Naive B cell (primary cell): ENCODE data around the gene CAMK1. TPM values are rescaled to one million over a fixed set of nuclear protein-coding genes. Genes with fewer than 3 reads are reported as not detected.

Experiments
- ATAC-seq, 2 donors: fragments of 150-1000 bp; cut with Tn5 transposase; 2 replicates each; pipeline ENCODE4 v1.10.0; 2021; ENCODE audit warnings: low read depth in 2 of 2, mild to moderate bottlenecking in 2 of 2, moderate library complexity in 2 of 2
- DNase-seq: peaks from one replicate; pipeline ENCODE4 v3.0.0; 2022
- H3K27ac Mint-ChIP-seq, 6 donors: one replicate each; pipeline ENCODE4 v1.8.0; 2020 to 2022; ENCODE audit warnings: mild to moderate bottlenecking in 6 of 6, mixed read lengths in 6 of 6, moderate library complexity in 5 of 6, inconsistent platforms in 2 of 6
- H3K27me3 Mint-ChIP-seq, 3 donors: one replicate each; pipeline ENCODE4 v1.8.0; 2021 to 2022; ENCODE audit warnings: mixed read lengths in 3 of 3, mild to moderate bottlenecking in 1 of 3
- H3K36me3 Mint-ChIP-seq, 2 donors: one replicate each; pipeline ENCODE4 v1.8.0; 2020 to 2022; ENCODE audit warnings: mixed read lengths in 2 of 2, inconsistent platforms in 1 of 2, mild to moderate bottlenecking in 1 of 2
- H3K4me1 Mint-ChIP-seq, 3 donors: one replicate each; pipeline ENCODE4 v1.8.0; 2020 to 2022; ENCODE audit warnings: mixed read lengths in 3 of 3, inconsistent platforms in 1 of 3, mild to moderate bottlenecking in 1 of 3, moderate library complexity in 1 of 3
- H3K4me3 Mint-ChIP-seq, 8 donors: one replicate each; pipeline ENCODE4 v1.8.0; 2020 to 2022; ENCODE audit warnings: mild to moderate bottlenecking in 8 of 8, mixed read lengths in 8 of 8, moderate library complexity in 8 of 8, inconsistent platforms in 2 of 8
- H3K9me3 Mint-ChIP-seq, 7 donors: one replicate each; pipeline ENCODE4 v1.8.0; 2020 to 2022; ENCODE audit warnings: mixed read lengths in 7 of 7, mild to moderate bottlenecking in 5 of 7, inconsistent platforms in 2 of 7, moderate library complexity in 1 of 7
- polyA plus RNA-seq, 6 donors: library from polyadenylated mRNA; unstranded; fragments of 300-500 nt; fragmentation: Illumina TruSeq; gene quantifications; one replicate each; pipeline ENCODE4 v1.2.3, GENCODE V29; 2021; ENCODE audit warnings: low read depth in 6 of 6

The CAMK1 gene
- polyA plus RNA-seq, 6 donors from 2014 or later = 0.26 to 2.3 (median 1.2) TPM; not detected in 1

DNA sequence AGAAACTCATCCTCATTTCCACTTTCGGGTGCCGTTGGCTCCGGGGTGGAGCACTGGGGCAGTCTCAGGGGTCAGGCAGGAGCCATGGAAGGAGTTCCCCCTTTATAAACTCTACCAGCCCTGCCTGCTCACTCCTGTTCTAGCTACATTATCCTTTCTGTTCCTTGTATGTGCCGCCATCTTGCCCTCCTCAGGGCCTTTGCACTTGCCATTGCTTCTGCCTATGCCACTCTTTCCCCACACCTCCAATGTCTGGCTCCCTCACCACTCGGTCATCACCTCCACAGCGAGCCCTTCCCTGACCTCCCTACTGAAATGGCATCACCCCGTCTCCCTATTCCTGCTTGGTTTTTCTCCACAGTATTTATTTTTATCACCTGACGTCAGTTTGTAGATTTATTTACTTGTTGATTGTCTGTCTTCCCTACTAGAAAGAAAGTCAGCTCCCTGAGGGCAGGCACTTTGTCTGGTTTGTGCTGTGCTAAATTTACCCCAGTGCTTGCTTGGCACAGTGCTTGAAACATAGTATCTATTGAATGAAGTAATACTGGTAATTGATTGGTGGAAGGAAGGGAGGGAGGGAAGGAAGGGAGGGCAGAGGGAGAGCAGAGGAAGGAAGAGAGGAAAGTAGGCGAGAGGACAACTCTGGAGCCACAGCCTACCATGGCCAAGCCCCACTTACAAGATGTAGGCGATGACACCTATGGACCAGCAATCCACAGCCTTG lies 8.8 kb downstream of the CAMK1 start:
- Mint-ChIP-seq H3K27me3 (no peaks in the 10 kb centered on the region), H3K27ac (peak overlapping the region in 2 of 6 donors; percentile 16 to 19), H3K4me3 (peak overlapping the region in 1 of 8 donors; percentile 22), H3K4me1 (peaks cover 0 to 17% (median 11%) of the 10 kb centered on the region in 3 donors), H3K36me3 (peaks cover 17 to 25% of the 10 kb centered on the region in 2 donors), H3K9me3 (no peaks in the 10 kb centered on the region)
- DNase-seq (no peak), ATAC-seq (no peak)

DNA sequence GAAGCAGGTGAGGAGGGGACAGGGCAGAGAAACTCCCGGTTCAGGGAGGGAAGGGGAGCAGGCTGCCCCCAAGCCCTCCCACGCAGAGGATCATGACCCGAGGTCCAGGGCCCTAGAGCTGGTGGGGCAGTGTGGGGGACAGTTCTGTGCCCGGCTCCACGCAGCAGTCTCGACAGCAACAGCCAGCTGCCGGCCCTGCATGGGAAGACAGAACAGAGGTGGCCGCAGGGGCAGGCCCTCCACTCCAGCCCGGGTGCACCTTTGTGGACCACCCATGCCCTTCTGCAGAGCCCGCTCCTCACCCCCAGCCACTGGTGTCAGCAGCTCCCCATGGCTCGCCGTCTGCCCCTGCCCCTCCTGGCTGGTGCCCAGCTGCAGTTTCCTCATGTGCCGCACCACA lies 12.3 kb downstream of the CAMK1 start:
- H3K4me1 Mint-ChIP-seq = peaks cover 22 to 26% (median 24%) of the 10 kb centered on the region in 3 donors
- no peaks in the 10 kb centered on the region for H3K27me3 Mint-ChIP-seq
- DNase-seq = no peak
- peak overlapping the region in 1 of 6 donors; percentile 65 for H3K27ac Mint-ChIP-seq
- H3K4me3 Mint-ChIP-seq = no peak overlapping the region
- ATAC-seq = no peak
- no peaks in the 10 kb centered on the region for H3K9me3 Mint-ChIP-seq
- peaks cover 17 to 40% of the 10 kb centered on the region in 2 donors for H3K36me3 Mint-ChIP-seq

GRCh38 chr3:9754678-9755077 lies 15.1 kb downstream of the CAMK1 start:
- Mint-ChIP-seq H3K9me3 (no peaks in the 10 kb centered on the region), H3K4me1 (peaks cover 42 to 51% (median 44%) of the 10 kb centered on the region in 3 donors), H3K36me3 (peaks cover 7 to 26% of the 10 kb centered on the region in 2 donors), H3K4me3 (no peak overlapping the region), H3K27ac (peak overlapping the region in 2 of 6 donors; percentile 74 to 96), H3K27me3 (no peaks in the 10 kb centered on the region)
- ATAC-seq (no peak), DNase-seq (no peak)

- Mint-ChIP-seq H3K27me3 (no peaks in the 10 kb centered on the region), H3K4me3 (peak overlapping the region; percentile 83 to 100 (median 96)), H3K36me3 (peaks cover 3 to 15% of the 10 kb centered on the region in 2 donors), H3K27ac (peak overlapping the region; percentile 83 to 99 (median 97)), H3K9me3 (no peaks in the 10 kb centered on the region), H3K4me1 (peaks cover 41 to 62% (median 44%) of the 10 kb centered on the region in 3 donors)
- DNase-seq (no peak), ATAC-seq (no peak)
These were observed 19.0 kb downstream of the CAMK1 start for GRCh38 chr3:9750556-9751411.

DNA sequence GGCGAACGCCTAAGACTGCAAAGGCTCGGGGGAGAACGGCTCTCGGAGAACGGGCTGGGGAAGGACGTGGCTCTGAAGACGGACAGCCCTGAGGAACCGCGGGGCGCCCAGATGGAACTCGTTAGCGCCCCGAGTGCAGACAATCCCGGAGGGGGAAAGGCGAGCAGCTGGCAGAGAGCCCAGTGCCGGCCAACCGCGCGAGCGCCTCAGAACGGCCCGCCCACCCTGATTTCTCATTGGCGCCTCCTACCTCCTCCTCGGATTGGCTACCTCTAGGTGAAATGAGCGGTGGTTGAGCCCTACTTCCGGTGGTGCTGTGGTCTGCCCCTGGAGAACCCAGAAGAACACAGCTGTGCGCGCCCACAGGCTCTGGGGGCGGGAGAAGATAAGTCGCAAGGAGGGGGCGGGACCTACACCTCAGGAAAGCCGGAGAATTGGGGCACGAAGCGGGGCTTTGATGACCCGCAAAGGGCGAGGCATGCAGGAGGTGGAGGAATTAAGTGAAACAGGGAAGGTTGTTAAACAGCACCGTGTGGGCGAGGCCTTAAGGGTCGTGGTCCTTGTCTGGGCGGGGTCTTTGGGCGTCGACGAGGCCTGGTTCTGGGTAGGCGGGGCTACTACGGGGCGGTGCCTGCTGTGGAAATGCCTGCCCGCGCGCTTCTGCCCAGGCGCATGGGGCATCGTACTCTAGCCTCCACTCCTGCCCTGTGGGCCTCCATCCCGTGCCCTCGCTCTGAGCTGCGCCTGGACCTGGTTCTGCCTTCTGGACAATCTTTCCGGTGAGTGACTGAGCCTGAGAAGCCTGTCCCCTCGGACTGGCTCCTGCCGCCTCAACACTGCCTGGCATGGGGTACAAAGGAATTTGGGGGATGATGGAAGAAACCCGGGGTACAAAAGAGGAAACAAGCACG lies 19.8 kb downstream of the CAMK1 start, which contains the start of gene OGG1:
Gene OGG1 (plus strand): TSS at position 308 of the 911 bp plus-strand sequence. CDS start 335 bp downstream, at position 643.
- Mint-ChIP-seq H3K36me3 (peaks cover 4 to 13% of the 10 kb centered on the region in 2 donors), H3K27me3 (no peaks in the 10 kb centered on the region), H3K27ac (peak within 1 kb of the TSS; percentile 83 to 99 (median 97)), H3K4me1 (peaks cover 41 to 62% (median 42%) of the 10 kb centered on the region in 3 donors), H3K4me3 (peak within 1 kb of the TSS; percentile 83 to 100 (median 96)), H3K9me3 (no peaks in the 10 kb centered on the region)
- ATAC-seq = peak; percentile 93 to 95
- DNase-seq = peak; percentile 97

- H3K9me3 Mint-ChIP-seq = no peaks in the 10 kb centered on the region
- no peak for ATAC-seq
- peaks cover 4 to 13% of the 10 kb centered on the region in 2 donors for H3K36me3 Mint-ChIP-seq
These were observed 20.5 kb downstream of the CAMK1 start for GRCh38 chr3:9749296-9749644.

GRCh38 chr3:9748031-9748430 lies 21.7 kb downstream of the CAMK1 start:
- DNase-seq (no peak), ATAC-seq (no peak)
- peaks cover 4 to 13% of the 10 kb centered on the region in 2 donors for H3K36me3 Mint-ChIP-seq
- H3K4me1 Mint-ChIP-seq = peaks cover 33 to 43% (median 33%) of the 10 kb centered on the region in 3 donors
- no peak overlapping the region for H3K27ac Mint-ChIP-seq
- H3K4me3 Mint-ChIP-seq = peak overlapping the region in 3 of 8 donors; percentile 87 to 100 (median 98)
- H3K9me3 Mint-ChIP-seq = no peaks in the 10 kb centered on the region
- H3K27me3 Mint-ChIP-seq = no peaks in the 10 kb centered on the region

More at GRCh38 chr3:9749296-9749644, 20.5 kb downstream of the CAMK1 start:
- no peak for DNase-seq
- peak overlapping the region; percentile 83 to 100 (median 96) for H3K4me3 Mint-ChIP-seq
- H3K27ac Mint-ChIP-seq = peak overlapping the region; percentile 83 to 98 (median 96)
- no peaks in the 10 kb centered on the region for H3K27me3 Mint-ChIP-seq
- peaks cover 36 to 55% (median 40%) of the 10 kb centered on the region in 3 donors for H3K4me1 Mint-ChIP-seq

- no peak for ATAC-seq
These were observed 22.5 kb downstream of the CAMK1 start for GRCh38 chr3:9747267-9747666.

DNA sequence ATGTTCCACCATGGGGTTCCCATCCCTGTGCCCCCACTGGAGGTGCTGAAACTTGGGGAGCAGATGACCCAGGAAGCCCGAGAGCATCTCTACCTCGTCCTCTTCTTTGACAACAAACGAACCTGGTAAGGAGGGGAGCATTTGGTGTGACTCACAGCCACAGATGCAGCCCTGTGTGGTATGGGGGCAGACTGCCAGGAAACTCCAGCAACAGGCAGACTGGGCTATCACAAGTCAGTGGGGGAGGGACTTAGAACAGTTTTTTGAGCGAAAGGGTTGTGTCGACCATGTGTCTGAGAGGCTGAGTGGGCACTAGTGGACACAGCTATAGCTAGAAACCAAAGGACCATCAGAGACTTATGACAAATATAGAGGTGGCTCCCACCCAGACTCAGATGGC lies 23.4 kb downstream of the CAMK1 start:
- H3K27ac Mint-ChIP-seq = peak overlapping the region in 2 of 6 donors; percentile 29 to 72
- H3K27me3 Mint-ChIP-seq = no peaks in the 10 kb centered on the region
- ATAC-seq (no peak), DNase-seq (no peak)
- peaks cover 4 to 13% of the 10 kb centered on the region in 2 donors for H3K36me3 Mint-ChIP-seq
- peaks cover 21 to 27% (median 25%) of the 10 kb centered on the region in 3 donors for H3K4me1 Mint-ChIP-seq
- H3K9me3 Mint-ChIP-seq = no peaks in the 10 kb centered on the region
- H3K4me3 Mint-ChIP-seq = peak overlapping the region in 1 of 8 donors; percentile 20

More at GRCh38 chr3:9747267-9747666, 22.5 kb downstream of the CAMK1 start:
- H3K27ac Mint-ChIP-seq = no peak overlapping the region
- H3K36me3 Mint-ChIP-seq = peaks cover 4 to 13% of the 10 kb centered on the region in 2 donors
- no peaks in the 10 kb centered on the region for H3K27me3 Mint-ChIP-seq
- no peak for DNase-seq
- peak overlapping the region in 2 of 8 donors; percentile 3 to 87 for H3K4me3 Mint-ChIP-seq
- no peaks in the 10 kb centered on the region for H3K9me3 Mint-ChIP-seq
- peaks cover 28 to 37% (median 33%) of the 10 kb centered on the region in 3 donors for H3K4me1 Mint-ChIP-seq

DNA sequence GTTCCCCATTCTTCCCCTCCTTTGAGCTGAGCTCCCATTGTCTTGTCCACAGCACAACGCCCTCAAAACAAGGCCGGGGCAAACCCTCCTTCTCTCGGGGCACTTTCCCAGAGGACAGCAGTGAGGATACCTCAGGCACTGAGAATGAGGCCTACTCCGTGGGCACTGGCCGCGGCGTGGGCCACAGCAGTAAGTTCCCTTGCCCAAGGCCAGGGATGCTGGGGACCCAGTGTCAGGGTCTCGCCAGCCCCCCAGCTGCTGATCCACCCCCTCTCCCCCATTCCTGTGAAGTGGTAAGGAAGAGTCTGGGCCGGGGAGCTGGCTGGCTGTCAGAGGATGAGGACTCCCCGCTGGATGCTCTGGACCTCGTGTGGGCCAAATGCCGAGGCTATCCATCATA lies 24.2 kb downstream of the CAMK1 start:
- H3K4me1 Mint-ChIP-seq = peaks cover 13 to 20% (median 19%) of the 10 kb centered on the region in 3 donors
- no peak overlapping the region for H3K4me3 Mint-ChIP-seq
- DNase-seq (no peak), ATAC-seq (no peak)
- H3K27me3 Mint-ChIP-seq = no peaks in the 10 kb centered on the region
- no peaks in the 10 kb centered on the region for H3K9me3 Mint-ChIP-seq
- H3K36me3 Mint-ChIP-seq = peaks cover 4 to 13% of the 10 kb centered on the region in 2 donors
- peak overlapping the region in 1 of 6 donors; percentile 24 for H3K27ac Mint-ChIP-seq

DNA sequence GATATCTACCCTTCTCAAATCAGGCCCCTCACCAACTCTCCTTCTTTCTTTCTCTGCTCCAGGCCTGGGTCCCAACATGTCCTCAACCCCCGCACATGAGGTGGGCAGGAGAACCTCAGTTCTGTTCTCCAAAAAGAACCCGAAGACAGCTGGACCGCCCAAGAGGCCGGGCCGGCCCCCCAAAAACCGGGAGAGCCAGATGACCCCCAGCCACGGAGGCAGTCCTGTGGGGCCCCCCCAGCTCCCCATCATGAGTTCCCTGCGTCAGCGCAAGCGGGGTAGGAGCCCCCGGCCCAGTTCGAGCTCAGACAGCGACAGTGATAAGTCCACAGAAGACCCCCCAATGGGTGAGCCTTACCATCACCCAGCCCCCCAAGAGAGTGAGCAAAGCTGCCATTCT lies 25.6 kb downstream of the CAMK1 start:
- Mint-ChIP-seq H3K27me3 (no peaks in the 10 kb centered on the region), H3K27ac (peak overlapping the region in 1 of 6 donors; percentile 62)

DNA sequence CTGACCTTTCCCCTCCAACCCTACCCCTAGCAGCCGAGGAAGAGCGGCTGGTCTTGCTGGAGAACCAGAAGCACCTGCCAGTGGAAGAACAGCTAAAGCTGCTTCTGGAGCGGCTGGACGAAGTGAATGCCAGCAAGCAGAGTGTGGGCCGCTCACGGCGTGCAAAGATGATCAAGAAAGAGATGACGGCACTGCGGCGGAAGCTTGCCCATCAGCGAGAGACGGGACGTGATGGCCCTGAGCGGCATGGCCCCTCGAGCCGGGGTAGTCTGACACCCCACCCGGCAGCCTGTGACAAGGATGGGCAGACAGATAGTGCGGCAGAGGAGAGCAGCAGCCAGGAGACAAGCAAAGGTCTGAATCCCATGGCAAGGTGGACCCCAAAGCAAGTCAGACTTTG lies 26.2 kb downstream of the CAMK1 start:
- H3K27ac Mint-ChIP-seq = peak overlapping the region in 2 of 6 donors; percentile 77 to 83
- no peaks in the 10 kb centered on the region for H3K27me3 Mint-ChIP-seq
- peaks cover 16 to 30% of the 10 kb centered on the region in 2 donors for H3K36me3 Mint-ChIP-seq
- no peak for ATAC-seq
- H3K4me1 Mint-ChIP-seq = peaks cover under 1 to 10% (median 3%) of the 10 kb centered on the region in 3 donors
- H3K9me3 Mint-ChIP-seq = no peaks in the 10 kb centered on the region
- no peak overlapping the region for H3K4me3 Mint-ChIP-seq
- no peak for DNase-seq

More for the DNA sequence above, 25.6 kb downstream of the CAMK1 start:
- Mint-ChIP-seq H3K36me3 (peaks cover 12 to 24% of the 10 kb centered on the region in 2 donors), H3K9me3 (no peaks in the 10 kb centered on the region), H3K4me3 (peak overlapping the region in 1 of 8 donors; percentile 18), H3K4me1 (peaks cover 6 to 8% (median 6%) of the 10 kb centered on the region in 3 donors)
- ATAC-seq = no peak
- DNase-seq = no peak
